ENCODE data around the gene TMEM123. TPM values are rescaled to one million over a fixed set of nuclear protein-coding genes. Genes with fewer than 3 reads are reported as not detected.

TMEM123 gene
- total and polyA plus RNA-seq, 2 of the 8 experiments (the other 6 are each of a cell fraction or from before 2014, with no cell fraction given): 75.5 to 80.1 TPM

DNA sequence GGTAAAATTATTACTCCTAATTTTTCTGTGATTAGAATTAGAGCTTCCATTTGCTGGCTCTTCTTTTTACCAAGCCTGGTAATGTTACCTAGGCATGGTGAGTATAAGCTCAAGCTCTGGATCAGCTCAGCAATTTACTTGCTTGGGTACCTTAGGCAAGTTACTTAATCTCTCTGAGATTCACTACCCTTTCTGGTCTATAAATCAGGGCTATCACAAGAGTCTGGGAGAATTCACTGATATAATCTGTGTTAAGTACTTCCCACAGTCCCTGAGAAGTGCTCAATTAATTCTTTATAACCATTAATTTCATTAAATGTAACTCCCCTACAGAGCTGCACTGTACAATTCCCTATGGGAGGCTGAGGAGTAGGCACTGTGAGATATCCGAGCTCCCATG lies 44.2 kb downstream of the TMEM123 start (continued):
- no peak for TF ChIP-seq KDM4A (IDR thresholded peaks at IDR 0.05; ENCODE audit: low read depth, low read length, severe bottlenecking)
- no peak for TF ChIP-seq KDM1A (IDR thresholded peaks at IDR 0.05; ENCODE audit: borderline replicate concordance, low read length)
- TF ChIP-seq FOSL1 (IDR thresholded peaks at IDR 0.05; ENCODE audit: insufficient read depth, low read depth, low read length): no peak
- TF ChIP-seq CBX8 (IDR thresholded peaks at IDR 0.05; ENCODE audit: borderline replicate concordance, low read depth, low read length): no peak
- no peak for TF ChIP-seq BACH1 (IDR thresholded peaks at IDR 0.05; ENCODE audit: low read length)
- TF ChIP-seq CTBP2 (IDR thresholded peaks at IDR 0.05; ENCODE audit: borderline replicate concordance, insufficient read depth, insufficient read length, low read length): no peak
- TF ChIP-seq, protein P1, sequence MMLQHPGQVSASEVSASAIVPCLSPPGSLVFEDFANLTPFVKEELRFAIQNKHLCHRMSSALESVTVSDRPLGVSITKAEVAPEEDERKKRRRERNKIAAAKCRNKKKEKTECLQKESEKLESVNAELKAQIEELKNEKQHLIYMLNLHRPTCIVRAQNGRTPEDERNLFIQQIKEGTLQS (IDR thresholded peaks at IDR 0.05; ENCODE audit: insufficient read depth, low read depth, low read length): no peak
- no peak for TF ChIP-seq BRCA1 (IDR thresholded peaks at IDR 0.05; ENCODE audit: low read depth, low read length)
- no peak for TF ChIP-seq RFX5 (IDR thresholded peaks at IDR 0.05; ENCODE audit: borderline replicate concordance, low read depth, low read length)
- no peak for TF ChIP-seq TAF1 (IDR thresholded peaks at IDR 0.05; ENCODE audit: low read depth, low read length)
